Keratinocyte (primary cell): ENCODE results near the gene XIRP1. TPM values are rescaled to one million over a fixed set of nuclear protein-coding genes. Genes with fewer than 3 reads are reported as not detected.

Experiments
- DNase-seq: peaks from one replicate; pipeline ENCODE4 v3.0.0-alpha.2; 2011; ENCODE audit warnings: low read depth, missing footprints, low spot score
- FAIRE-seq: peaks from 2 replicates; lab custom pipeline; 2011; peaks lifted over from hg19 to GRCh38; lab: Jason Lieb, UNC
- H2AFZ ChIP-seq: 2 replicates; pipeline ENCODE4 v1.6.0; 2012; ENCODE audit warnings: low read length, control low read depth, inconsistent platforms; ENCODE audit not compliant: control insufficient read depth
- H3K27ac ChIP-seq: 2 replicates; pipeline ENCODE4 v1.5.1; 2011; ENCODE audit warnings: low read length; ENCODE audit not compliant: control insufficient read depth, insufficient read depth
- H3K27me3 ChIP-seq: 3 replicates; pipeline ENCODE4 v1.6.0; 2011; ENCODE audit warnings: low read length; ENCODE audit not compliant: control insufficient read depth, insufficient read depth; ENCODE audit errors: extremely low read depth
- H3K36me3 ChIP-seq, 2 experiments: 2 replicates in 1 of 2; 3 replicates in 1 of 2; pipeline ENCODE4 v1.5.1; 2011; ENCODE audit warnings: low read length in 2 of 2, mild to moderate bottlenecking in 1 of 2; ENCODE audit not compliant: control insufficient read depth in 2 of 2, insufficient read depth in 2 of 2; ENCODE audit errors: extremely low read depth in 1 of 2
- H3K4me1 ChIP-seq: 3 replicates; pipeline ENCODE4 v1.5.1; 2011; ENCODE audit warnings: low read length; ENCODE audit not compliant: control insufficient read depth, insufficient read depth; ENCODE audit errors: extremely low read depth
- H3K4me2 ChIP-seq: 3 replicates; pipeline ENCODE4 v1.6.0; 2011; ENCODE audit warnings: low read depth, low read length; ENCODE audit not compliant: control insufficient read depth, insufficient read depth; ENCODE audit errors: extremely low read depth
- H3K4me3 ChIP-seq, 3 experiments: fragments of 200-600 bp in 1 of 3; sonication (generic) in 1 of 3; 2 replicates in 2 of 3; 3 replicates in 1 of 3; pipeline ENCODE4 v1.5.1; 2011 to 2016; ENCODE audit warnings: low read length in 3 of 3, mild to moderate bottlenecking in 3 of 3, control low read depth in 2 of 3, inconsistent platforms in 1 of 3, low read depth in 1 of 3, mixed read lengths in 1 of 3, mixed run types in 1 of 3, moderate library complexity in 1 of 3; ENCODE audit not compliant: control insufficient read depth in 2 of 3, insufficient read depth in 2 of 3; ENCODE audit errors: extremely low read depth in 1 of 3
- H3K79me2 ChIP-seq: 2 replicates; pipeline ENCODE4 v1.6.0; 2012; ENCODE audit warnings: low read length; ENCODE audit not compliant: control insufficient read depth, insufficient read depth
- H3K9ac ChIP-seq: 3 replicates; pipeline ENCODE4 v1.6.0; 2011; ENCODE audit warnings: low read length; ENCODE audit not compliant: control insufficient read depth, insufficient read depth; ENCODE audit errors: extremely low read depth
- H3K9me1 ChIP-seq: 3 replicates; pipeline ENCODE4 v1.6.0; 2011; ENCODE audit warnings: low read length; ENCODE audit not compliant: control insufficient read depth, insufficient read depth; ENCODE audit errors: extremely low read depth
- H3K9me3 ChIP-seq: 2 replicates; pipeline ENCODE4 v1.5.1; 2012; ENCODE audit warnings: low read depth, low read length; ENCODE audit not compliant: control insufficient read depth
- H4K20me1 ChIP-seq: 3 replicates; pipeline ENCODE4 v1.6.0; 2011; ENCODE audit warnings: low read length; ENCODE audit not compliant: control insufficient read depth, insufficient read depth; ENCODE audit errors: extremely low read depth
- EZH2 ChIP-seq: IDR thresholded peaks from one replicate; pipeline ENCODE4 v1.6.1; 2012; ENCODE audit warnings: inconsistent platforms, mild to moderate bottlenecking, low read length, moderate library complexity
- dilution Hi-C: fragments of 300-500 bp; cut with MboI; formaldehyde crosslinking; loops from one replicate; pipeline ENCODE4 v1.7.0; 2020; ENCODE audit warnings: low sequenced_read_pairs; ENCODE audit not compliant: extremely low pct_ligation_motif_present
- polyA plus RNA-seq, 5 experiments: library from polyadenylated mRNA; depleted of rRNA in 3 of 5; stranded (reverse) in 3 of 5; stranded (forward) in 1 of 5; unstranded in 1 of 5; fragments of >200 nt; gene quantifications; 1 replicate in 1 of 5; 2 replicates in 3 of 5; 3 replicates in 1 of 5; pipeline versions ENCODE4 v1.2.1 to v1.2.3, GENCODE V29; 2011 to 2012; ENCODE audit warnings: missing spikeins in 2 of 5, low read depth in 1 of 5, low replicate concordance in 1 of 5
- TF ChIP-seq, protein P1 (sequence below), 3 experiments: IDR thresholded peaks in 1 of 3; conservative IDR thresholded peaks in 1 of 3; optimal IDR thresholded peaks in 1 of 3; 2 replicates in 2 of 3; 3 replicates in 1 of 3; pipeline versions ENCODE3 to v1.5.1; 2011; ENCODE audit warnings: low read length in 3 of 3, mild to moderate bottlenecking in 3 of 3, moderate library complexity in 2 of 3, control low read depth in 1 of 3, inconsistent platforms in 1 of 3; ENCODE audit not compliant: insufficient read depth in 2 of 3; ENCODE audit errors: extremely low read depth in 1 of 3

The XIRP1 gene
- polyA plus RNA-seq, 1 donor (not counting 4 experiments of a cell fraction or from before 2014, with no cell fraction given) = not detected

DNA sequence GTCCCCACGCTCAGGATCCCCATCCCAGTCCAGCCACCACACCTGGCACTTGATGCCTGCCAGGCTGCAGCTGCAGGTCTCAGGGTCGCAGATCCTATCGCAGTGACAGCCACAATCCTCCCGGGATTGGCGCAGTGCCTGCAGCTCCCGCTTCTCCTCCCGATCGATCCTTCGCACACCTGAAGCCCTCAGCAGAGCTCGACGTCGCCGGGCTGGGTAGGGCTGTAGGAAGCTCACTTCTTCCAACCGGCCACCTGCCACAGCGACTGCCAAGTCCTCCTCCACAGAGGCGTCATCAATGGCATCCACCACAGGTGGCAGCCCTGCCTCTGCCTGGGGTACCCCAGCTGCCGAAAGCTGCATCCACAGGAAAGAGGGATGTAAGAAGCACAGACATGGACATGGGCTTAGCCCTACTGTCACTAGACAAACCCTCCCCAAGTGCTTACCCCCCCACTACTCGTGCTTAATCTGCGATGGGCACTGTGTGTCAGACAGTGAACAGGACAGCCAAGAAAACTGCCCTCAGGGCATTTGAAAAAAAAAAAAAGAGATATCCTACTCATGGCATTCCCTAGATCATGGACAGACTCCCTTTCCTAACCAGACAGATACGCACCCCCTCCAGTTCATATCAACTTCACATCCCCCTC is 48.2 kb downstream of the XIRP1 start:
- Histone ChIP-seq H3K4me1 (peaks cover 67% of the 10 kb centered on the region), H3K4me3 (no peak overlapping the region), H3K27me3 (no peaks in the 10 kb centered on the region), H3K79me2 (peaks cover 23% of the 10 kb centered on the region), H3K4me2 (no peak overlapping the region), H3K9ac (no peak overlapping the region), H4K20me1 (peaks cover 4% of the 10 kb centered on the region), H3K9me1 (no peaks in the 10 kb centered on the region), H3K9me3 (no peaks in the 10 kb centered on the region), H3K36me3 (peaks cover 17 to 19% of the 10 kb centered on the region in 2 experiments), H3K27ac (no peak overlapping the region), H2AFZ (no peak overlapping the region)
- DNase-seq = no peak
- dilution Hi-C loops = no loop called here
- TF ChIP-seq, protein P1, sequence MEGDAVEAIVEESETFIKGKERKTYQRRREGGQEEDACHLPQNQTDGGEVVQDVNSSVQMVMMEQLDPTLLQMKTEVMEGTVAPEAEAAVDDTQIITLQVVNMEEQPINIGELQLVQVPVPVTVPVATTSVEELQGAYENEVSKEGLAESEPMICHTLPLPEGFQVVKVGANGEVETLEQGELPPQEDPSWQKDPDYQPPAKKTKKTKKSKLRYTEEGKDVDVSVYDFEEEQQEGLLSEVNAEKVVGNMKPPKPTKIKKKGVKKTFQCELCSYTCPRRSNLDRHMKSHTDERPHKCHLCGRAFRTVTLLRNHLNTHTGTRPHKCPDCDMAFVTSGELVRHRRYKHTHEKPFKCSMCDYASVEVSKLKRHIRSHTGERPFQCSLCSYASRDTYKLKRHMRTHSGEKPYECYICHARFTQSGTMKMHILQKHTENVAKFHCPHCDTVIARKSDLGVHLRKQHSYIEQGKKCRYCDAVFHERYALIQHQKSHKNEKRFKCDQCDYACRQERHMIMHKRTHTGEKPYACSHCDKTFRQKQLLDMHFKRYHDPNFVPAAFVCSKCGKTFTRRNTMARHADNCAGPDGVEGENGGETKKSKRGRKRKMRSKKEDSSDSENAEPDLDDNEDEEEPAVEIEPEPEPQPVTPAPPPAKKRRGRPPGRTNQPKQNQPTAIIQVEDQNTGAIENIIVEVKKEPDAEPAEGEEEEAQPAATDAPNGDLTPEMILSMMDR (optimal IDR thresholded peaks at IDR 0.05 in 1 of 3, IDR thresholded peaks at IDR 0.05 in 1 of 3, conservative IDR thresholded peaks at IDR 0.05 in 1 of 3; ENCODE audit: extremely low read depth in 1 of 3, insufficient read depth in 2 of 3, low read length in 3 of 3) = no peak
- TF ChIP-seq EZH2 = no peak
- no peak for FAIRE-seq

DNA sequence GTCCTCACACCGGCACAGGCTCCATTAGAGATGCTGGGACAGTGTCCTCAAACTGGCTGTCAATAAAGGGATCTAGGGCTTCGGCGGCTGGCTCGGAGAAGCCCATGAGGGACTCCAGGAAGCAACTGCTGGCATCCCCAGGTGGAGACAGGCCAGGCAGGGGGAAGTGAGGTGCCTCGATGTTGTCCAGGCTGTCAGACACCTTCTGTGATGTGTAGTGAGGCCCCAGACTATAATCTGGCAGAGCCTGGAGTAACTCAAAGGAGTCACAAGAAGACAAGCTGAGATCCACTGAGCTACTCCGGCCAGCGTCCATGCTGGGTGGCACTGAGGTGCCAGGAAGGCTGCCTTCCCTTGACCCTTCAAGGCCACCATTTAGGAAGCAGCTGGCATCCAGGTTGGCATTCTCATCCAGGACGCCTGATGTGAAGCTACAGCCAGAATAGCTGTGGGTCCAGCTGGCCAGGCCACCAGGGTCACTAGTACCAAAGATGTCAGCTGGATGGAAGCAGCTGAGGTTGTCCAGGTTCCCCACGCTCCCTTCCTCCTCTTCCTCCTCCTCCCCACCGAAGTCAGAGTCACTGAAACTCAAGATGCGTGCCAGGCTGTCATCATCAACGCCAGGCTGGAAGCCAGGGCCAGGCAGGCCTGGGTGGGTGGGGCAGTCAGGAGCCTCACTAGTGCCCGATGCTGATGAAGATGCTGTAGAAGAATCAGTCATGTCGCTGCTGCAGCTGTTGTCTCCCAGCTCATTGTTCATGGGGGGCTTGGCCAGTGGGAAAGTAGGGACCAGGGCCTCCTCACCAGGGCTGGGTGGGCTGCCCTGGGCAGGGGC is 49.1 kb downstream of the XIRP1 start:
- peaks cover 59% of the 10 kb centered on the region for H3K4me1 ChIP-seq
- H2AFZ ChIP-seq = no peak overlapping the region
- no peak for TF ChIP-seq EZH2
- TF ChIP-seq, protein P1 (optimal IDR thresholded peaks at IDR 0.05 in 1 of 3, IDR thresholded peaks at IDR 0.05 in 1 of 3, conservative IDR thresholded peaks at IDR 0.05 in 1 of 3; ENCODE audit: extremely low read depth in 1 of 3, insufficient read depth in 2 of 3, low read length in 3 of 3) = no peak
- DNase-seq (no peak), FAIRE-seq (no peak)
- H3K4me2 ChIP-seq = no peak overlapping the region
- H3K9ac ChIP-seq = no peak overlapping the region
- no peak overlapping the region for H3K4me3 ChIP-seq
- H3K9me3 ChIP-seq = no peaks in the 10 kb centered on the region
- H3K27me3 ChIP-seq = no peaks in the 10 kb centered on the region
- dilution Hi-C loops = no loop called here
- H3K79me2 ChIP-seq = peaks cover 13% of the 10 kb centered on the region
- H3K27ac ChIP-seq = no peak overlapping the region
- peaks cover 4% of the 10 kb centered on the region for H4K20me1 ChIP-seq
- H3K36me3 ChIP-seq = peaks cover 17 to 19% of the 10 kb centered on the region in 2 experiments
- no peaks in the 10 kb centered on the region for H3K9me1 ChIP-seq
